Neuronal stem cell (in vitro differentiated cells): Measurements from ENCODE around the gene DUOX1.
A peak's percentile ranks its signal among the peaks of the same experiment; 100 is the strongest.

Experiments
- DNase-seq: peaks from one replicate; pipeline ENCODE4 v3.0.0-alpha.2; 2013; ENCODE audit warnings: low spot score
- H2AFZ ChIP-seq: one replicate; pipeline ENCODE4 v1.6.1; 2013; ENCODE audit warnings: mild to moderate bottlenecking, low read length, inconsistent platforms
- H2AK5ac ChIP-seq: 2 replicates; pipeline ENCODE4 v1.6.1; 2013; ENCODE audit warnings: low read depth, mild to moderate bottlenecking, inconsistent platforms, low read length, moderate library complexity, mixed read lengths
- H2BK120ac ChIP-seq: 2 replicates; pipeline ENCODE4 v1.6.1; 2013; ENCODE audit warnings: low read depth, mild to moderate bottlenecking, inconsistent platforms, low read length, moderate library complexity, mixed read lengths
- H2BK12ac ChIP-seq: one replicate; pipeline ENCODE4 v1.6.1; 2013; ENCODE audit warnings: low read length, inconsistent platforms
- H2BK15ac ChIP-seq: 2 replicates; pipeline ENCODE4 v1.6.1; 2013; ENCODE audit warnings: mild to moderate bottlenecking, low read length, inconsistent platforms, mixed read lengths
- H2BK5ac ChIP-seq: one replicate; pipeline ENCODE4 v1.6.1; 2013; ENCODE audit warnings: inconsistent platforms, mild to moderate bottlenecking, low read length, moderate library complexity
- H3K14ac ChIP-seq: one replicate; pipeline ENCODE4 v1.6.1; 2013; ENCODE audit warnings: low read length, inconsistent platforms
- H3K18ac ChIP-seq: 2 replicates; pipeline ENCODE4 v1.6.1; 2013; ENCODE audit warnings: low read length, inconsistent platforms
- H3K23ac ChIP-seq: 2 replicates; pipeline ENCODE4 v1.6.1; 2013; ENCODE audit warnings: low read depth, mild to moderate bottlenecking, mixed read lengths, low read length, inconsistent platforms; ENCODE audit not compliant: poor library complexity
- H3K27ac ChIP-seq: replicated peaks from 3 replicates; pipeline ENCODE4 v1.5.1; 2013; ENCODE audit warnings: low read length, inconsistent platforms
- H3K27me3 ChIP-seq, 3 experiments: 2 replicates each; pipeline ENCODE4 v1.6.1; 2013; ENCODE audit warnings: low read length in 3 of 3, mild to moderate bottlenecking in 2 of 3, inconsistent platforms in 1 of 3, low read depth in 1 of 3, mixed read lengths in 1 of 3, moderate library complexity in 1 of 3; ENCODE audit not compliant: control insufficient read depth in 3 of 3, insufficient read depth in 3 of 3
- H3K36me3 ChIP-seq, 2 donors: replicated peaks in 1 of 2; 2 replicates each; pipeline ENCODE4 v1.6.1; 2013; ENCODE audit warnings: low read length in 2 of 2; ENCODE audit not compliant: control insufficient read depth in 2 of 2, insufficient read depth in 2 of 2
- H3K4ac ChIP-seq: 2 replicates; pipeline ENCODE4 v1.6.1; 2013; ENCODE audit warnings: inconsistent platforms, mild to moderate bottlenecking, low read length, moderate library complexity
- H3K4me1 ChIP-seq, 2 donors: 1 replicate in 1 of 2; 2 replicates in 1 of 2; pipeline ENCODE4 v1.6.1; 2013; ENCODE audit warnings: low read length in 2 of 2, low read depth in 1 of 2; ENCODE audit not compliant: control insufficient read depth in 2 of 2, insufficient read depth in 1 of 2
- H3K4me2 ChIP-seq: one replicate; pipeline ENCODE4 v1.6.1; 2013; ENCODE audit warnings: mild to moderate bottlenecking, low read length, inconsistent platforms; ENCODE audit not compliant: insufficient read depth, poor library complexity, severe bottlenecking
- H3K4me3 ChIP-seq, 2 donors: 2 replicates each; pipeline ENCODE4 v1.5.1; 2013; ENCODE audit warnings: low read length in 2 of 2, mild to moderate bottlenecking in 2 of 2, inconsistent platforms in 1 of 2, moderate library complexity in 1 of 2
- H3K79me1 ChIP-seq: one replicate; pipeline ENCODE4 v1.6.1; 2013; ENCODE audit warnings: low read depth, mild to moderate bottlenecking, inconsistent platforms, low read length, moderate library complexity
- H3K9ac ChIP-seq: one replicate; pipeline ENCODE4 v1.6.1; 2013; ENCODE audit warnings: mild to moderate bottlenecking, low read depth, low read length, inconsistent platforms; ENCODE audit not compliant: poor library complexity
- H3K9me3 ChIP-seq, 2 donors: replicated peaks in 1 of 2; 2 replicates each; pipeline versions ENCODE3 to v1.6.1; 2013; ENCODE audit warnings: low read length in 2 of 2, mild to moderate bottlenecking in 2 of 2, inconsistent platforms in 1 of 2, low read depth in 1 of 2, mixed read lengths in 1 of 2, moderate library complexity in 1 of 2; ENCODE audit not compliant: control insufficient read depth in 2 of 2, insufficient read depth in 1 of 2
- H4K8ac ChIP-seq: one replicate; pipeline ENCODE4 v1.6.1; 2013; ENCODE audit warnings: low read depth, mild to moderate bottlenecking, inconsistent platforms, low read length, moderate library complexity
- H4K91ac ChIP-seq: one replicate; pipeline ENCODE4 v1.6.1; 2013; ENCODE audit warnings: low read length, low read depth, mild to moderate bottlenecking, inconsistent platforms; ENCODE audit not compliant: poor library complexity
- WGBS, 2 donors: extraction: QIAGEN DNeasy Blood & Tissue Kit; methylation state at CpG; one replicate each; pipeline ENCODE4 v1.1.7; 2013; ENCODE audit warnings: missing lambda C conversion rate in 2 of 2, mixed read lengths in 1 of 2; ENCODE audit not compliant: insufficient read length in 2 of 2, insufficient replicate concordance in 1 of 2; ENCODE audit errors: extremely low coverage in 2 of 2; 5-methylcytosine and 5-hydroxymethylcytosine counted together

DUOX1 gene

GRCh38 chr15:45091161-45091560, 38.6 kb upstream of the DUOX1 start:
- Histone ChIP-seq H3K27ac (no peak overlapping the region), H3K4me2 (no peak overlapping the region), H3K9me3 (no peaks in the 10 kb centered on the region), H3K4ac (no peak overlapping the region), H3K27me3 (peaks cover 0 to 66% (median 0%) of the 10 kb centered on the region in 3 experiments), H3K36me3 (no peaks in the 10 kb centered on the region), H4K91ac (no peak overlapping the region), H2BK15ac (no peak overlapping the region), H3K18ac (no peak overlapping the region), H3K23ac (no peak overlapping the region), H3K79me1 (no peaks in the 10 kb centered on the region), H2AFZ (no peak overlapping the region), H2BK120ac (no peak overlapping the region), H3K14ac (no peak overlapping the region), H3K4me1 (no peaks in the 10 kb centered on the region), H4K8ac (no peak overlapping the region), H3K4me3 (no peak overlapping the region), H2BK5ac (no peak overlapping the region), H2BK12ac (no peak overlapping the region), H3K9ac (no peak overlapping the region), H2AK5ac (no peak overlapping the region)
- no peak for DNase-seq
- WGBS, 2 donors, result no CpG with 5 or more reads among the region's 7 CpGs

GRCh38 chr15:45091576-45091975, 38.2 kb upstream of the DUOX1 start:
- DNase-seq, result no peak
- H3K4me1 ChIP-seq, result no peaks in the 10 kb centered on the region
- H2BK120ac ChIP-seq, result no peak overlapping the region
- H4K91ac ChIP-seq, result no peak overlapping the region
- no peak overlapping the region for H2BK5ac ChIP-seq
- H3K36me3 ChIP-seq, result no peaks in the 10 kb centered on the region
- H3K14ac ChIP-seq, result no peak overlapping the region
- no peak overlapping the region for H4K8ac ChIP-seq
- H3K4me2 ChIP-seq, result no peak overlapping the region
- no peak overlapping the region for H2BK15ac ChIP-seq
- no peaks in the 10 kb centered on the region for H3K9me3 ChIP-seq
- H2AK5ac ChIP-seq, result no peak overlapping the region
- no peak overlapping the region for H2AFZ ChIP-seq
- H3K79me1 ChIP-seq, result no peaks in the 10 kb centered on the region
- H3K18ac ChIP-seq, result no peak overlapping the region
- H3K27me3 ChIP-seq, result peaks cover 0 to 68% (median 0%) of the 10 kb centered on the region in 3 experiments
- no CpG with 5 or more reads among the region's 2 CpGs for WGBS, 2 donors
- no peak overlapping the region for H3K9ac ChIP-seq
- no peak overlapping the region for H3K23ac ChIP-seq
- H3K4ac ChIP-seq, result no peak overlapping the region
- H3K27ac ChIP-seq, result no peak overlapping the region
- H2BK12ac ChIP-seq, result no peak overlapping the region
- H3K4me3 ChIP-seq, result no peak overlapping the region

DNA sequence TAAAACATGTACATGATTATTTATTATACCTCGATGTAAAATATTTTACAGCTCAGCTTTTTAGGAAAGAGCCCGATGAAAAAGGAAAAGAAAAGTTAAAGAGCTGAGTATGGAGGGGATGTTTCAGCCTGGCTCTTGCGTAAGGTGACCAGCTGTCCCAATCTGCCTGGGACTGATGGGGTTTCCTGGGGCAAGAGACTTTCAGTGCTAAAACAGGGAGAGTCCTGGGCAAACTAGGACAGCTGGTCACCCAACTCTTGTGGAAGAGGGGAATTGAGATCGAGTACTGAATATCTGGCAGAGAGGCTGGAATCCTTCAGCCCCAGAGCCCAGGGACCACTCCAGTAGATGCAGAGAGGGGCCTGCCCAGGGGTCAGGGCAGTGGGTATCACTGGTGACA, 36.8 kb upstream of the DUOX1 start:
- no peak overlapping the region for H3K18ac ChIP-seq
- H2BK12ac ChIP-seq, result no peak overlapping the region
- no peak overlapping the region for H2BK15ac ChIP-seq
- H3K14ac ChIP-seq, result no peak overlapping the region
- no peaks in the 10 kb centered on the region for H3K79me1 ChIP-seq
- no peak overlapping the region for H3K4me3 ChIP-seq
- no peaks in the 10 kb centered on the region for H3K4me1 ChIP-seq
- H2AFZ ChIP-seq, result no peak overlapping the region
- H2BK5ac ChIP-seq, result no peak overlapping the region
- peaks cover 0 to 75% (median 0%) of the 10 kb centered on the region in 3 experiments for H3K27me3 ChIP-seq
- no peak overlapping the region for H3K27ac ChIP-seq
- WGBS, 2 donors, result no CpG with 5 or more reads among the region's 4 CpGs
- no peak overlapping the region for H4K91ac ChIP-seq
- no peak overlapping the region for H4K8ac ChIP-seq
- H2AK5ac ChIP-seq, result no peak overlapping the region
- H3K23ac ChIP-seq, result no peak overlapping the region
- H3K9ac ChIP-seq, result no peak overlapping the region
- no peak overlapping the region for H3K4me2 ChIP-seq
- DNase-seq, result no peak
- no peak overlapping the region for H3K4ac ChIP-seq
- peaks cover 0 to 2% of the 10 kb centered on the region in 2 donors for H3K9me3 ChIP-seq
- H2BK120ac ChIP-seq, result no peak overlapping the region
- no peaks in the 10 kb centered on the region for H3K36me3 ChIP-seq

DNA sequence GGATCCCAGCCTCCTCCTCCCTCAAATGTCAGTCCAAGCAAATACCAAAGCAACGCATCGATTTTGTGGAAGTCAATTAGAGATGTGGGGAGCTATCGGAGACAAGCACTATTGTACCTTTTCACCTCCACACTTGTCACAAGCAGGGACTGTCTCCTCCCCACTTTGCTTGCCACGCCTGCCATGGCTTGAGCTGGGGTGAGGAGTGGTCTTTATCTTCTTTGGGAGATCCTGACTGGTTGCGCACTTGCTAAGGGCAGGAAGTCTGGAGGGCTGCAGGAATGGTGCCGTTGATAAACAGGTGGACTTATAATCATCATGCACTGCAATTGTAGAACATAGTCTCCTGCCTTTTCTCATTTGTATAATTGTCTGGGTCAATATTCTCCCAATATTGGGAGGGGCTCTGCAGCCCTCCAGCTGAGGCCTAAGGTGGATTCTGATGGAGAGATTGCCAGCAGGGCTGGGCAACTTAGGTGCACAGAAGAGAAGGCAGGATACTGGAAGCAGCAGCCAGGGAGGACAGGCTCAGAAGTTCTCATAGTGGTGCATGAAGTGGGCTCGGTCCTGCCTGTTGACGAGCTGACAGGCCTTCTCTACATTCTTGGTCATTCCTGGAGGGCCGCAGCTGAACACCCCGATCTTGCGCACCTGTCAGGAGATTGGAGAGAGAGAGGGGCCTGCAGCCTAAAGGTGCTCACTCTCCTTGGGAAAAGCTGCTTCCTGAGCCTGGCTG, 36.0 kb upstream of the DUOX1 start:
- no peak overlapping the region for H4K8ac ChIP-seq
- peak overlapping the region; percentile 32 for H3K9ac ChIP-seq
- H3K27ac ChIP-seq, result no peak overlapping the region
- H3K4me3 ChIP-seq, result no peak overlapping the region
- H3K14ac ChIP-seq, result no peak overlapping the region
- no peaks in the 10 kb centered on the region for H3K79me1 ChIP-seq
- H3K18ac ChIP-seq, result peak overlapping the region; percentile 29
- peaks cover 0 to 2% of the 10 kb centered on the region in 2 donors for H3K9me3 ChIP-seq
- H2AFZ ChIP-seq, result no peak overlapping the region
- no peak overlapping the region for H2BK120ac ChIP-seq
- no peaks in the 10 kb centered on the region for H3K36me3 ChIP-seq
- DNase-seq, result no peak
- H3K4ac ChIP-seq, result no peak overlapping the region
- H3K4me2 ChIP-seq, result no peak overlapping the region
- H2BK12ac ChIP-seq, result no peak overlapping the region
- peak overlapping the region; percentile 45 for H3K23ac ChIP-seq
- peaks cover 0 to 72% (median 0%) of the 10 kb centered on the region in 3 experiments for H3K27me3 ChIP-seq
- H2AK5ac ChIP-seq, result no peak overlapping the region
- H2BK5ac ChIP-seq, result no peak overlapping the region
- no CpG with 5 or more reads among the region's 11 CpGs for WGBS, 2 donors
- no peak overlapping the region for H2BK15ac ChIP-seq
- H3K4me1 ChIP-seq, result no peaks in the 10 kb centered on the region
- no peak overlapping the region for H4K91ac ChIP-seq
